Astrocyte (in vitro differentiated cells and primary cell): Measurements from ENCODE around the gene PPP1R12A. TPM values are rescaled to one million over a fixed set of nuclear protein-coding genes. Genes with fewer than 3 reads are reported as not detected.
A peak's percentile ranks its signal among the peaks of the same experiment; 100 is the strongest.
"Not testable (repeated sequence)": the region's sequence is repeated elsewhere in the genome, so short reads cannot be mapped to it uniquely, and the experiment has no call there.

Experiments
- DNase-seq: peaks from one replicate; pipeline ENCODE4 v3.0.0-alpha.2; 2010; ENCODE audit warnings: low read depth
- FAIRE-seq: peaks from 2 replicates; lab custom pipeline; 2011; peaks lifted over from hg19 to GRCh38; lab: Jason Lieb, UNC
- H2AFZ ChIP-seq: 2 replicates; pipeline ENCODE4 v1.6.0; 2012; ENCODE audit warnings: low read depth, low read length, inconsistent platforms
- H3K27ac ChIP-seq: 2 replicates; pipeline ENCODE4 v1.5.1; 2011; ENCODE audit warnings: low read depth, low read length, inconsistent platforms
- H3K27me3 ChIP-seq: 2 replicates; pipeline ENCODE4 v1.6.0; 2011; ENCODE audit warnings: low read length, inconsistent platforms; ENCODE audit not compliant: insufficient read depth
- H3K36me3 ChIP-seq: 2 replicates; pipeline ENCODE4 v1.5.1; 2011; ENCODE audit warnings: low read length, inconsistent platforms; ENCODE audit not compliant: insufficient read depth
- H3K4me1 ChIP-seq: 2 replicates; pipeline ENCODE4 v1.5.1; 2011; ENCODE audit warnings: low read length, inconsistent platforms; ENCODE audit not compliant: insufficient read depth
- H3K4me2 ChIP-seq: 2 replicates; pipeline ENCODE4 v1.6.0; 2012; ENCODE audit warnings: low read length, inconsistent platforms
- H3K4me3 ChIP-seq: 2 replicates; pipeline ENCODE4 v1.5.1; 2011; ENCODE audit warnings: low read depth, mild to moderate bottlenecking, low read length, inconsistent platforms; ENCODE audit not compliant: insufficient read depth
- H3K79me2 ChIP-seq: 2 replicates; pipeline ENCODE4 v1.6.0; 2012; ENCODE audit warnings: mild to moderate bottlenecking, low read length, inconsistent platforms; ENCODE audit not compliant: insufficient read depth
- H3K9ac ChIP-seq: 2 replicates; pipeline ENCODE4 v1.6.0; 2012; ENCODE audit warnings: mild to moderate bottlenecking, low read length, inconsistent platforms
- H3K9me3 ChIP-seq: 2 replicates; pipeline ENCODE4 v1.5.1; 2012; ENCODE audit warnings: low read depth, mild to moderate bottlenecking, low read length, inconsistent platforms; ENCODE audit not compliant: insufficient read depth
- H4K20me1 ChIP-seq: 2 replicates; pipeline ENCODE4 v1.6.0; 2012; ENCODE audit warnings: low read length, inconsistent platforms; ENCODE audit not compliant: insufficient read depth
- H3K27ac Mint-ChIP-seq: one replicate; pipeline ENCODE4 v1.8.0; 2021; ENCODE audit warnings: mild to moderate bottlenecking, mixed read lengths; ENCODE audit not compliant: unreplicated experiment
- H3K27me3 Mint-ChIP-seq: one replicate; pipeline ENCODE4 v1.8.0; 2021; ENCODE audit warnings: low read depth, mixed read lengths; ENCODE audit not compliant: unreplicated experiment
- H3K36me3 Mint-ChIP-seq: one replicate; pipeline ENCODE4 v1.8.0; 2021; ENCODE audit warnings: low read depth, mixed read lengths; ENCODE audit not compliant: unreplicated experiment
- H3K4me1 Mint-ChIP-seq: one replicate; pipeline ENCODE4 v1.8.0; 2021; ENCODE audit warnings: low read depth, mixed read lengths; ENCODE audit not compliant: unreplicated experiment
- H3K4me3 Mint-ChIP-seq: one replicate; pipeline ENCODE4 v1.8.0; 2021; ENCODE audit warnings: mild to moderate bottlenecking, moderate library complexity, mixed read lengths; ENCODE audit not compliant: unreplicated experiment
- H3K9me3 Mint-ChIP-seq: one replicate; pipeline ENCODE4 v1.8.0; 2021; ENCODE audit warnings: mild to moderate bottlenecking, mixed read lengths; ENCODE audit not compliant: unreplicated experiment
- EZH2 ChIP-seq: IDR thresholded peaks from 2 replicates; pipeline ENCODE4 v1.6.1; 2012; ENCODE audit warnings: mild to moderate bottlenecking, low read length, inconsistent platforms; ENCODE audit not compliant: insufficient read depth
- total RNA-seq: library from RNA; stranded (reverse); gene quantifications from 2 replicates; pipeline ENCODE4 v1.2.1, GENCODE V29; 2021
- TF ChIP-seq, protein P1 (sequence below): IDR thresholded peaks from 2 replicates; pipeline ENCODE4 v1.5.1; 2011; ENCODE audit warnings: low read depth, mild to moderate bottlenecking, inconsistent platforms, low read length, moderate library complexity; ENCODE audit not compliant: insufficient read depth

The PPP1R12A gene
- total RNA-seq, 1 donor from 2014 or later = 115 TPM

DNA sequence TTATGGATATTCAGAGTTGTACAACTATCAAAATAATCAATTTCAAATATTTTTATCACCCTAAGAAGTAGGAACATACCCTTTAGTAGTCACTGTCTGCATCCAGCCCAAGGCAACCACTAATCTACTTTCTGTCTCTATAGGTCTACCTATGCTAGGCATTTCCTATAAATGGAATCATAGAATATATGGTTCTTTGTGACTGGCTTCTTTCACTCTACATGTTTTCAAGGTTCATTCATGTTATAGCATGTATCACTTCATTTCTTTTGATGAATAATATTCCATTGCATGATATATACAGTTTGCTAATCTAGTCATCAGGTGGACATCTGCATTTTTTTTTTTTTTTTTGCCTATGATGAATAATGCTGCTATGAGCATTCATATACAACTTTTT, 112.4 kb downstream of the PPP1R12A start:
- Histone ChIP-seq H3K9me3 (no peaks in the 10 kb centered on the region), H4K20me1 (peaks cover 9% of the 10 kb centered on the region), H2AFZ (no peak overlapping the region), H3K27me3 (no peaks in the 10 kb centered on the region), H3K27ac (no peak overlapping the region), H3K79me2 (peaks cover 36% of the 10 kb centered on the region), H3K36me3 (peaks cover 19% of the 10 kb centered on the region), H3K9ac (no peak overlapping the region), H3K4me1 (no peaks in the 10 kb centered on the region), H3K4me2 (no peak overlapping the region), H3K4me3 (no peak overlapping the region)
- Mint-ChIP-seq H3K27ac (no peak overlapping the region), H3K27me3 (no peaks in the 10 kb centered on the region), H3K36me3 (peaks cover 5% of the 10 kb centered on the region), H3K4me3 (no peak overlapping the region), H3K4me1 (peaks cover 4% of the 10 kb centered on the region), H3K9me3 (no peaks in the 10 kb centered on the region)
- TF ChIP-seq EZH2 = no peak
- TF ChIP-seq, protein P1, sequence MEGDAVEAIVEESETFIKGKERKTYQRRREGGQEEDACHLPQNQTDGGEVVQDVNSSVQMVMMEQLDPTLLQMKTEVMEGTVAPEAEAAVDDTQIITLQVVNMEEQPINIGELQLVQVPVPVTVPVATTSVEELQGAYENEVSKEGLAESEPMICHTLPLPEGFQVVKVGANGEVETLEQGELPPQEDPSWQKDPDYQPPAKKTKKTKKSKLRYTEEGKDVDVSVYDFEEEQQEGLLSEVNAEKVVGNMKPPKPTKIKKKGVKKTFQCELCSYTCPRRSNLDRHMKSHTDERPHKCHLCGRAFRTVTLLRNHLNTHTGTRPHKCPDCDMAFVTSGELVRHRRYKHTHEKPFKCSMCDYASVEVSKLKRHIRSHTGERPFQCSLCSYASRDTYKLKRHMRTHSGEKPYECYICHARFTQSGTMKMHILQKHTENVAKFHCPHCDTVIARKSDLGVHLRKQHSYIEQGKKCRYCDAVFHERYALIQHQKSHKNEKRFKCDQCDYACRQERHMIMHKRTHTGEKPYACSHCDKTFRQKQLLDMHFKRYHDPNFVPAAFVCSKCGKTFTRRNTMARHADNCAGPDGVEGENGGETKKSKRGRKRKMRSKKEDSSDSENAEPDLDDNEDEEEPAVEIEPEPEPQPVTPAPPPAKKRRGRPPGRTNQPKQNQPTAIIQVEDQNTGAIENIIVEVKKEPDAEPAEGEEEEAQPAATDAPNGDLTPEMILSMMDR = no peak
- FAIRE-seq (no peak), DNase-seq (no peak)

DNA sequence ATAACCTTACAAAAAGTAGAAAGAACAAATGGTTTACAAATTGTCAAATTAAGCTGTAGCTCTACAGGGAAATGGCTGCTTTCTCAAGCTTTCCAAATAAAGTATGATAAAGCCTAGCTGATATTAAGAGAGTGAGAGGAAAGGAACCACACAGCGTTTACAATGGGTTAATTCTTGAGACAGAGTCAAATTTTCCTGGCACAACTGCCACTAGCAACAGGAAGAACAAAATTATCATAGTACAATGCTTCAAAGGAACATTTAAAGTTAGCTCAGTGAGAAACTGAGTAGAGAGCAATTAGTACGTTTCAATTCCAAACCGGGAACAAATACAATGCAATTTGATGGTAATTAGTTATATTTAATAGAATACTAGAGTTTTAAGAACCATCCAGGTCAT, 116.0 kb downstream of the PPP1R12A start:
- FAIRE-seq (no peak), DNase-seq (peak; percentile 41)
- H3K36me3 ChIP-seq = peaks cover 33% of the 10 kb centered on the region
- H3K27ac ChIP-seq = no peak overlapping the region
- no peaks in the 10 kb centered on the region for H3K9me3 ChIP-seq
- H3K27me3 ChIP-seq = no peaks in the 10 kb centered on the region
- no peaks in the 10 kb centered on the region for H3K27me3 Mint-ChIP-seq
- peaks cover 4% of the 10 kb centered on the region for H3K4me1 Mint-ChIP-seq
- H3K79me2 ChIP-seq = peaks cover 15% of the 10 kb centered on the region
- peaks cover 3% of the 10 kb centered on the region for H3K36me3 Mint-ChIP-seq
- H3K27ac Mint-ChIP-seq = no peak overlapping the region
- H2AFZ ChIP-seq = no peak overlapping the region
- no peaks in the 10 kb centered on the region for H4K20me1 ChIP-seq
- no peak overlapping the region for H3K9ac ChIP-seq
- TF ChIP-seq, protein P1 = no peak
- TF ChIP-seq EZH2 = no peak
- no peaks in the 10 kb centered on the region for H3K4me1 ChIP-seq
- H3K4me3 ChIP-seq = no peak overlapping the region
- no peak overlapping the region for H3K4me2 ChIP-seq
- no peak overlapping the region for H3K4me3 Mint-ChIP-seq
- H3K9me3 Mint-ChIP-seq = no peaks in the 10 kb centered on the region

DNA sequence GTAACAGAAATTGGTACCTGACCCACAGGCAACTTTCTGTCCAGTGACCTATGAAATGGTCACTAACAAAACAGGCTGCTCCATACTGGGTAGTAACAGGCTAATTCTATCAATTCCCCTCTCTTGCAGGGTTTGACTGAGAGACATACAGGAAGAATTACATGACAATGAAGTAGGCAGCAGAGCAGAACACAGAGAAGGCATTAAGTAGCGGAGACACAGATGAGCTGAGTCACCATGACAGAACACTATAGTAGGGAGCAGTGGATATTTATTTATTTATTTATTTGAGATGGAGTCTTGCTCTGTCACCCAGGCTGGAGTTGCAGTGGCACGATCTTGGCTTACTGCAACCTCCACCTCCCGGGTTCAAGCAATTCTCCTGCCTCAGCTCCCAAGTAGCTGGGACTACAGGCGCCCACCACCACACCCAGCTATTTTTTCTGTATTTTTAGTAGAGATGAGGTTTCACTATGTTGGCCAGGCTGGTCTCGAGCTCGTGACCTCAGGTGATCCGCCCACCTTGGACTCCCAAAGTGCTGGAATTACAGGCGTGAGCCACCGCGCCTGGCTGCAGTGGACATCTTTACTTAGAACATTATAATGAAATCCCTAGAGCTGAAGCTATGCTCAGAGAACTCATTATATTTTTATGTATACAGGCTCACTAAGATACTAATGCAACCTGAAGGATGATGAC, 150.4 kb downstream of the PPP1R12A start:
- not testable (repeated sequence) for H3K27me3 Mint-ChIP-seq, H3K9ac ChIP-seq, H3K4me3 Mint-ChIP-seq, H3K9me3 ChIP-seq, FAIRE-seq, H3K27me3 ChIP-seq, H3K36me3 Mint-ChIP-seq, H3K4me1 ChIP-seq, H4K20me1 ChIP-seq, H2AFZ ChIP-seq, H3K4me2 ChIP-seq, H3K4me3 ChIP-seq, H3K9me3 Mint-ChIP-seq, H3K27ac ChIP-seq, H3K79me2 ChIP-seq
- H3K36me3 ChIP-seq = peaks cover 33% of the 10 kb centered on the region
- DNase-seq = peak; percentile 47
- H3K4me1 Mint-ChIP-seq = peaks cover 26% of the 10 kb centered on the region
- H3K27ac Mint-ChIP-seq = peak overlapping the region; percentile 44
